Mesothelial cell of epicardium (in vitro differentiated cells): ENCODE data around the gene NF2. TPM values are rescaled to one million over a fixed set of nuclear protein-coding genes. Genes with fewer than 3 reads are reported as not detected.

Experiments used
- DNase-seq, 2 experiments: peaks; one replicate each; pipeline ENCODE4 v3.0.0; 2021; ENCODE audit warnings: low spot score in 2 of 2; ENCODE audit not compliant: unreplicated experiment in 2 of 2
- H3K27ac Mint-ChIP-seq: 2 replicates; pipeline ENCODE4 v1.8.0; 2021; ENCODE audit warnings: mixed read lengths
- H3K27me3 Mint-ChIP-seq: 2 replicates; pipeline ENCODE4 v1.8.0; 2021; ENCODE audit warnings: low read depth, mixed read lengths
- H3K36me3 Mint-ChIP-seq: 2 replicates; pipeline ENCODE4 v1.8.0; 2021; ENCODE audit warnings: mixed read lengths
- H3K4me1 Mint-ChIP-seq: 2 replicates; pipeline ENCODE4 v1.8.0; 2021; ENCODE audit warnings: mixed read lengths
- H3K4me3 Mint-ChIP-seq: 2 replicates; pipeline ENCODE4 v1.8.0; 2021; ENCODE audit warnings: mild to moderate bottlenecking, moderate library complexity, mixed read lengths
- H3K9me3 Mint-ChIP-seq: 2 replicates; pipeline ENCODE4 v1.8.0; 2021; ENCODE audit warnings: mixed read lengths
- total RNA-seq: library from RNA; stranded (reverse); gene quantifications from 3 replicates; pipeline ENCODE4 v1.2.1, GENCODE V29; 2021
- TF ChIP-seq, protein P1 (sequence below): fragments of 200-600 bp; sonication (generic); IDR thresholded peaks from one replicate; pipeline ENCODE4 v1.5.0; 2021; ENCODE audit warnings: antibody characterized with exemption; ENCODE audit not compliant: unreplicated experiment

NF2 gene
- total RNA-seq, 1 donor from 2014 or later = 42.1 TPM

DNA sequence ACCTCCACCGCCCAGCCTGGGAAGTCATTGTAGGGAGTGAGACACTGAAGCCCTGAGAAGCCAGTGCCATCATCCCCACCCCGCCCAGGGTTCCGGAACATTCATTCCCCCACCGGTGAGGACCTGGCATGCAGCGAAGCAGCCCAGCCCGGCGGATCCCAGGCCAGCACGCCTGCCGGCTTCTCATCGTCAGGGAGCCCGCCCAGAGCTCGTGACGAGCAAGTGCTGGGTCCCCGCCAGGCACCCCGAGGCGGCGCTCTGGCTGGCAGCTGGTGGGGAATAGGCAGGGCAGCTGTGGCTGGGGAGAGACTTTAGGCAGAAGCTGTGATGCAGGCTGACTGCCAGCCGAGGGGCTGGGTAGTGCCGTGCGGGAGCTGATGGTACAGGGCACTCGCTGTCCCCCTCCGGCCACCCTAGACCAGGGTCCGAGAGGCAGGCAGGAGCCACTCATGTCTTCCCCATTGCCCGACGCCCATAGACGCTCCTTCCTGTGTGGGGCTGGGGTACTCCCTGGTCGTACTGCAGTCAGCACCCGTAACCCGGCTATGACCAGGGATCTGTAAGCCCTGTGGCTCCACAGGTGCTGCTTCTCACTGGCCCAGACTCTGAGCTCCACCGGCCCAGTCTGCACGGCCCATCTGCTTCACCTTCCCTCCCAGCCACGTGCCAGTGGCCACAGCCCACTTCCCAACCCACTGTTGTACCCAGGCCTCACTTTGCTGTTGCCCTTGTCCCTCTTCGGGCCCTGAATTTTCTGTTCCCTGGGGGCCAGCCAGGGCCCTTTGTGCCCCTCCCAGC lies 91.9 kb downstream of the NF2 start:
- Mint-ChIP-seq H3K4me3 (no peak overlapping the region), H3K4me1 (peaks cover 9% of the 10 kb centered on the region), H3K27me3 (peaks cover 3% of the 10 kb centered on the region), H3K9me3 (no peaks in the 10 kb centered on the region), H3K36me3 (peaks cover 12% of the 10 kb centered on the region), H3K27ac (no peak overlapping the region)
- DNase-seq = no peak
- TF ChIP-seq, protein P1, sequence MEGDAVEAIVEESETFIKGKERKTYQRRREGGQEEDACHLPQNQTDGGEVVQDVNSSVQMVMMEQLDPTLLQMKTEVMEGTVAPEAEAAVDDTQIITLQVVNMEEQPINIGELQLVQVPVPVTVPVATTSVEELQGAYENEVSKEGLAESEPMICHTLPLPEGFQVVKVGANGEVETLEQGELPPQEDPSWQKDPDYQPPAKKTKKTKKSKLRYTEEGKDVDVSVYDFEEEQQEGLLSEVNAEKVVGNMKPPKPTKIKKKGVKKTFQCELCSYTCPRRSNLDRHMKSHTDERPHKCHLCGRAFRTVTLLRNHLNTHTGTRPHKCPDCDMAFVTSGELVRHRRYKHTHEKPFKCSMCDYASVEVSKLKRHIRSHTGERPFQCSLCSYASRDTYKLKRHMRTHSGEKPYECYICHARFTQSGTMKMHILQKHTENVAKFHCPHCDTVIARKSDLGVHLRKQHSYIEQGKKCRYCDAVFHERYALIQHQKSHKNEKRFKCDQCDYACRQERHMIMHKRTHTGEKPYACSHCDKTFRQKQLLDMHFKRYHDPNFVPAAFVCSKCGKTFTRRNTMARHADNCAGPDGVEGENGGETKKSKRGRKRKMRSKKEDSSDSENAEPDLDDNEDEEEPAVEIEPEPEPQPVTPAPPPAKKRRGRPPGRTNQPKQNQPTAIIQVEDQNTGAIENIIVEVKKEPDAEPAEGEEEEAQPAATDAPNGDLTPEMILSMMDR = no peak

DNA sequence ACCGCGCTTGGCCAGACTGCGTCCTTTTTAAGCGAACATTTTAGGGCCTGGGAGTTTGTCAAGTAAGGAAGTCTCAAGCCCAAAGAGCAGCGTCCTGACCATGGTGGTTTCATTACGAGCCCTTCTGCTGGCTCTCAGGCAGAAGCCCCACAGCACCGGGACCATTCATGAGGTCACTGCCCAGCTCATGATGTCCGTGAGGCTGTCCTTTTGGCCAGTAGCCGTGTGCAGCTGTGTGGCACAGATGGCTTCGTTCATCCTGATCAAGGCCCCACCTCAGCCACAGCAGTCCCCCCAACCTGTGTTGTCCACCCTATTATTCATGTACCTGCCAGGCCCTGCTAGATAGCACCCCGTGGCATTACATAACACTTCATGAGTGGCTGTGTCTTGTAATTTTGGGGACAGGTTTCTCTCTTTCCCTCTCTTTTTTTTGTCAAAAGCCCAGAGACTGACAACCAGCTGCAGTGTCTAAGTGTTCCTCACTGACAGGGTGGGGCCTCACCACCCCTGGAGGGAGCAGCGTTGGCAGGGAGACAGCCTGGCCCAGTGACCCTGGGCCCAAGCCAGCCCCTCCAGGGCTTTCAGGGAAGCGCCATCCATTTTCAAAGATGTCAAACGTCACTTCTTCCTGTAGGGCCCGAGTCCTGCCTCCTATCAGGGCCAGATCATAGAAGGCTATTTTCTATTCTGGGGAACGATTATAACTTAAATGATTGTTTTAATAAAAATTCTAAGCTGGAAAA lies 94.6 kb downstream of the NF2 start:
- no peak for DNase-seq
- H3K27ac Mint-ChIP-seq = no peak overlapping the region
- peaks cover 11% of the 10 kb centered on the region for H3K36me3 Mint-ChIP-seq
- peaks cover 5% of the 10 kb centered on the region for H3K4me1 Mint-ChIP-seq
- H3K4me3 Mint-ChIP-seq = no peak overlapping the region
- TF ChIP-seq, protein P1 = no peak
- H3K27me3 Mint-ChIP-seq = peaks cover 30% of the 10 kb centered on the region
- no peaks in the 10 kb centered on the region for H3K9me3 Mint-ChIP-seq

DNA sequence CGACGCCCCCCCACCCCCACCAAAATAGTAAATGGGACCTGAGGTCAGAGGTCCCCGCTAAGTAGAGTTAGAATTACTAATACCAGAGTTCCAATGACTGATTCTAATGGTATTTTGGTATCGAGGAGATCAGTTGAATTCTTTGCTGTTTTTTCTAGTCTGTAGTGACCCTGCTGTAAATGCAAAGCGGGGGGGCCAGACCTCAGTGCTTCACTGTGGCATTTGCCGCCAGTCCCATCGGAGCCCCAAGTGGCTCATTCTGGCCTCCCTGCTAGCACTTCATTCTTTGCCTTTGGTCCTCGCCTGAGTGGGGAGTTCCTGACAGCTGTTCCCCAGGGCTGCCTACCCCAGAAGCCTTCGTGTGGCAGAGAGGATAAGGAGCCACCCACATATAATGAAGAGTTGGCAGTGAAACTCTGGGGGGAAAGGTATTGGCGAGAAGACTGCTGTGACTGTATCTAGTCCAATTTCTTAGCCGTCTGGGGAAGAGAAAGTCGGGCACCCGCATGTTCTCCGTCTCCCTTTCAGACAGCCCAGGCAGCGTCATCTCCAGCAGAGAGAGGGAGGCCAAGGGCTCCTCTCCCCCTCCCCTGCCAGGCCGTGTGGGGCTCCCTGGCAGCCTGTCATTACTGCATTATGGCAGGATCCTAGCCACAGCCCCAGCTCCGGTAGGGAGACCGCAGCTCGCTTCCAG lies 96.9 kb downstream of the NF2 start:
- H3K4me3 Mint-ChIP-seq = no peak overlapping the region
- no peaks in the 10 kb centered on the region for H3K9me3 Mint-ChIP-seq
- TF ChIP-seq, protein P1 = no peak
- peaks cover 7% of the 10 kb centered on the region for H3K36me3 Mint-ChIP-seq
- no peak overlapping the region for H3K27ac Mint-ChIP-seq
- H3K27me3 Mint-ChIP-seq = peaks cover 44% of the 10 kb centered on the region
- no peak for DNase-seq
- peaks cover 10% of the 10 kb centered on the region for H3K4me1 Mint-ChIP-seq

DNA sequence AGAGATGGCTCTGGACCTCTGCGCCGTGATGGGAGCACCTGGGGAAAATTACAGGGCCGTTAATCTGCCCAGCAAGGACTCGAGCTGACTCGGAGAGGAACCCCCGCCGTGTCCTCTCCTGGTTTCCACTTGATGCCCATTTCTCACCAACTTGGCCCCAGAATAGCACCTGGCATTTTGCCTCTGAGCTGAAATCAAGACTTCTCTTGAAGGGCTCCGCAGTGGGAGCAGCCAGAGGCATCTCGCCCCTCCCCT lies 97.4 kb downstream of the NF2 start:
- Mint-ChIP-seq H3K27me3 (peaks cover 44% of the 10 kb centered on the region), H3K4me3 (no peak overlapping the region), H3K27ac (no peak overlapping the region), H3K9me3 (no peaks in the 10 kb centered on the region), H3K36me3 (peaks cover 4% of the 10 kb centered on the region), H3K4me1 (peaks cover 10% of the 10 kb centered on the region)
- TF ChIP-seq, protein P1 = no peak
- DNase-seq = no peak

DNA sequence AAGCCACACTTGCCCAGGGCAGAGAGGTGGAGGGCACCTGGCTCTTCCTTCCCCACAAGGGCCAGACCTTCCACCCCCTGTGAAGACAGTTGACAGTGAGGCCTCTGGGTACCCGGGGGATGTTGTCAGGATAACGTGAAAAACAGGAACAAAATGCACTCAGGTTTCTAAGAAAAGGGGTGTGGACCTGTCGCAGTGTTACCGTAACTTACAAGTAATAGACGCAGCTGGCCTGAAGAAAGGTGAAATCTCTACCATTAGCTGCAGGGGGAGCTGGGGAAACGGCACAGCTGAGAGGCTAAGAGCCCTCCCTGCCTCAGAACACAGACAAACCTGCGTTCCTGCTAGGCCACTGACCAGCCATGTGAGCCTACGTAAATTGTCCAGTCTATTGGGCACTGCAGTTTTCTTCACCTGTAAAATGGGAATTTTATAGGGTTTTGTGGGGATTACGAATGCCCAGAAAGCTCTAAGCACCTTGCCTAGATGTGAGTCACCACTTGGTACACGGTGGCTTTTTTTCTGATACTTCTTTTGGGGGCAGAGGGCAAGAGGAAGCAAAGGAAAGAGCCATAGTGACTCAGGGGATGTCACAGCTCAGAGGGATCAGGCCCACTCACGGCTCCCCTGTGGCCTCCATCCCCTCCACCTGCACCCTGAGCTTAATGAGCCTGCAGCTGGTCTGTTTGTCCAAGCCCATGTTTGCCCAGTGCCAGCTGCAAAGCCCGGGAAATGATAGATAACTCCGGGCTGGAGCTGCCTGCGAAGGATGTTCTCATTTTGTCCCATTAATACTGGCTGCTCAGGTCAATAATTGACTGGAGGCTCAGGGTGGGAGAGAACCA lies 97.9 kb downstream of the NF2 start:
- TF ChIP-seq, protein P1 = no peak
- Mint-ChIP-seq H3K36me3 (peaks cover 4% of the 10 kb centered on the region), H3K27ac (no peak overlapping the region), H3K27me3 (peaks cover 49% of the 10 kb centered on the region), H3K9me3 (no peaks in the 10 kb centered on the region), H3K4me1 (peaks cover 15% of the 10 kb centered on the region), H3K4me3 (no peak overlapping the region)
- DNase-seq = no peak
